GM12801 (cell line): ENCODE measurements around the gene NRP1.

Experiments
- CTCF ChIP-seq: IDR thresholded peaks from one replicate; pipeline ENCODE4 v1.5.1; 2011; ENCODE audit warnings: control low read depth; ENCODE audit not compliant: insufficient read length; ENCODE audit errors: extremely low read depth

NRP1 gene

GRCh38 chr10:33334153-33334804 is at the start of gene NRP1:
Gene NRP1, minus strand, starts transcription at chr10:33334667. Its CDS starts 285 bp downstream, at chr10:33334382.
- TF ChIP-seq CTCF: no peak

DNA sequence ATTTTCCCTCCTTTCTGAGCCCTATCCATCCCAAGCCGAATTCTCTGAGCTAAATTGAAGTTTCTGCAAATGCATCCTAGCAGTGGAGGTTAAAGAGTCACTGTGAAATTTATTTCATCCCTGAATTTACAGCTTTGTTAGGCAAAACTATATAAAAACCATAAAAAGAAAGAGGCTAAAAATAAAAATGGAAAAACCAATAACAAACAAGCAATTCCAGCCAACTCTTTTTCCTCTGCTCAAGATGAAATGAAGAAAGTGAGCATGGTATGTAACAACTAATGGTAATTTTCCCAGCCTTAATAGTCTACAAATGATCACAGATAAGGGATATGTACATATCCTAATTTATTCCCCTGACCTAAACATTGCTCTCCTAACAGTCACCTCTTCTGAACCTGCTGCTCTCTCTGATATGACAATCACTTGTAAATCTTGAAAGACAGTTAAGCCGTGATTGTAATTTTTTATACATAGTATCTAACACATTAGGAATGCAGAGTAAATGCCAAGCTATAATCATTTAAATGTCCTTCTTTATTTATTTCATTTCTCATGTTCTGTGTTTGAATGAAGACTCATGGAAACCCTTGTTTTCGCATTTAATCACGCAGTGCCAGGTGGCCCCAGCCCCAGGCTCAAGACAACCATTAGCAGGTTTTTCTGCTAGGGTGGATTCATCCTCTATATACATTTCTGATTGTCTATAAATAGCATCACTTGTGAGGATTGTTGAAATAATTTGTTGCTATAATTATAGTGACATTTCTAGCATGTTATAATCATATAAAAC is 48.6 kb upstream of the NRP1 start:
- no peak for TF ChIP-seq CTCF

- TF ChIP-seq CTCF: no peak
These were observed 47.7 kb upstream of the NRP1 start for GRCh38 chr10:33382216-33382600.

DNA sequence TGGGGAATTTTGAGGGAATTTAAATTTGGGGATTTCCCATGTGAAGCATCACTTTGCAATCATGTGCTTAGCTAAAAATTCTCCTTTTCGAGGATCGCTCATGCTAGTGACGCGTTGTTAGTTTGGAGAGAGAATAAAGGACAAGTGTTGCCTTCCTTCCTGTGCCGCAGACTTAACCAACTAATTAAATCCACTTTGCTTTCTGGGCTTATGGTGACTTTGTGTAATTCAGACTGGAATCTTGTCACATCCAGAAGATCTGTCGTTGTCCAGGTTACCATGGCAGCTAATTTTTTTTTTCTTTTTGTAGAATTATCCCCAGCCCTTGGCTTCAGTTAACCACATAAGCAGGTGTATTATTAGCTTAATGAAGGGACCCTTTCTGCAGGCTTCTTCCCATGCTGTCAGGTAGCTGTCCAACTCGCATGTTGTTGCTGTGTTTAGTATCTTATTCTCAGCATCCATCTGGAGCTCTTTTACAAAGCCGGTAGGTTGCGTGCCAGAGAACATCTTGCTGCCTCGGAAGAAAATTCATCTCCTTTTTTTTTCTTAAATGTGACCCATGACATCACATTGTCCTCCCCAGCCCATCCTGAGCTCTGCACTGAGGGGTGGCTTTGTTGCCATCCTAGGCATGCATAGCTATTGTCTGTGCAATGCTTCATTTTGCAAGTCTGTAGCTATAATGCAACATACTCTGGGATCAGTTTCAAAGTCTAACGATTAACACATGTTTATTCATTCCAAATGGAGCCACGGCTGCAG is 47.2 kb upstream of the NRP1 start:
- no peak for TF ChIP-seq CTCF

- no peak for TF ChIP-seq CTCF
These were observed 43.2 kb upstream of the NRP1 start for GRCh38 chr10:33377658-33378025.

DNA sequence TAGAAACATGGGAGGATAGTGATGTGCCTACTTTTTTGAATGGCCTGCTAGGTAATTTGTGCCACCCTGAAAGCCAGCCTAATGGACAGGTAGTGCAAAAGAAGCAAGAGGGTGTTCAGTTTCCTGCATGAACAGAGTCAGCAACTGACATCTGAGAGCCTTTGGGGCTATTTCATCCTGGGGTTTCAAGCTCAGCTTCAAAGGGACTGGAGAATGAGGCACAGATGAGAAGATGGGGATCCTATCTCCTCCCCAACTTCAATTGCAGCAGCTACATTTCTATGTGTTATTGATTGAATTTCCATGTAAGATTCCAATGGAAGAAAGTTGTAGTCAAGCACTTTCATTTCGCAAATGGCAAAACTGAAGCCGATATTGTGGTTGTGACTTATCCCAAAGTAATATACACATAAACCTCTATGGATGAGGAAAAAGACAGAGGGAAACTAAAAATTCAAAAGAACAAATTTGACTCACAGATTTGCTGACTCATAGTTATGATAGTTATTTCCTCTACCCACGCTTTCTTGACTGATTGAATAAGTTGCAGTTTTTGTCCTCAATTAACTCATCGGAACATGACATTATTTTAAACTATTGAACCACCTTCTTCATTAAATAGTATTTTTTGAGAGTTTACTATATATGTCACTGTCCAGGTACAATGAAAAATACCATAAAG is 42.6 kb upstream of the NRP1 start:
- no peak for TF ChIP-seq CTCF

GRCh38 chr10:33376476-33376875 is 42.0 kb upstream of the NRP1 start:
- no peak for TF ChIP-seq CTCF
